Activated CD8-positive, alpha-beta memory T cell treated with anti-CD3 and anti-CD28 coated beads, Interleukin-2, amount 50 U/mL, for 1 hour (primary cell): ENCODE data around the gene TMEM121.
"Not testable (repeated sequence)": the region's sequence is repeated elsewhere in the genome, so short reads cannot be mapped to it uniquely, and the experiment has no call there.

Source experiments
- DNase-seq: peaks from one replicate; pipeline ENCODE4 v3.0.0-alpha.2; 2020; ENCODE audit errors: extremely low read depth

Gene TMEM121

DNA sequence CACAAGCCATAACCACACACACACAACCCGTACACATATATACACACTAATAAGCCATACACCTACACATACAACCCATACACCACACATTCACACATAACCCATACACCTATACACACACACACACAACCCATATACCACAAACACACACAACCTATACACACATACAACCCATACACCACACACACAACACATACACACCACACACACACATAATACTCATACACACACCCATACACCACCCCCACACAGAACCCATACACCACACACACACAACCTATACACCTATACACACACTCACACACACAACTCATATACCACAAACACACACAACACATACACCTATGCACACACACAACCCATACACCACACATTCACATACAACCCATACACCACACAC lies 44.1 kb downstream of the TMEM121 start:
- no peak for DNase-seq

GRCh38 chr14:105571181-105571951 lies 45.0 kb downstream of the TMEM121 start:
- DNase-seq, result not testable (repeated sequence)

- not testable (repeated sequence) for DNase-seq
Observed at GRCh38 chr14:105572063-105572462, 45.7 kb downstream of the TMEM121 start.

GRCh38 chr14:105573841-105574240 lies 47.5 kb downstream of the TMEM121 start:
- DNase-seq, result not testable (repeated sequence)

GRCh38 chr14:105574411-105574810 lies 48.0 kb downstream of the TMEM121 start:
- DNase-seq, result not testable (repeated sequence)

DNA sequence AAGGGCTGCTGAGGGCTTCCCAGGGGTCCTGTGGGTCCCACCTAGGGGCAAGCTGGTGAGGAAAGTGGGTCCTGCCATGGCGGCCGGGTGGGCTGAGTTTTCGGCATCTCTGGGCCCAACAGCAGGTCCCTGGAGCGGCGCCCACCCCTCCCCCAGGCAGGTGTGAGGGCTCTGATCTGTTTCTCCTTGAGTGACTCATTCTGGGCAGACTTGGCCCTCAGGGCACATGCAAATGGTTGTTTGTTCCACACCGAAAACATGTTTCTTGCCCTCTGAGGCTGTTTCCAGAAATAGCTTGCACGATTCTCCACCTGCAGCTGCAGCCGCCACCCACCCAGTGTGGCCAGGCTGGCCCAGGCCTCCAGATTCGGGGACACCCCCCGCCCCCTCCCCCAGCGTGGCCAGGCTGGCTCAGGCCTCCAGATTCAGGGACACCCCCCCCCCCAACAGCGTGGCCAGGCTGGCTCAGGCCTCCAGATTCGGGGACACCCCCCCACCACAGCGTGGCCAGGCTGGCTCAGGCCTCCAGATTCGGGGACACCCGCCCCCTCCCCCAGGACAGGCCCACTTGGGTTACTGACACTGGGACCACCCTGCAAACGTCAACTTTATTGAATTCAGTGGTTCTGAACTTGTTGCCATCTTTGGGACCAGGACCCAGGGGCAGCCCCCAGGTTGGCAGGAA lies 48.8 kb downstream of the TMEM121 start:
- DNase-seq, result not testable (repeated sequence)

GRCh38 chr14:105576525-105577088 lies 50.2 kb downstream of the TMEM121 start:
- DNase-seq, result no peak

- no peak for DNase-seq
Observed at GRCh38 chr14:105577314-105577861, 51.0 kb downstream of the TMEM121 start.

- no peak for DNase-seq
Observed at GRCh38 chr14:105578070-105578469, 51.7 kb downstream of the TMEM121 start.

DNA sequence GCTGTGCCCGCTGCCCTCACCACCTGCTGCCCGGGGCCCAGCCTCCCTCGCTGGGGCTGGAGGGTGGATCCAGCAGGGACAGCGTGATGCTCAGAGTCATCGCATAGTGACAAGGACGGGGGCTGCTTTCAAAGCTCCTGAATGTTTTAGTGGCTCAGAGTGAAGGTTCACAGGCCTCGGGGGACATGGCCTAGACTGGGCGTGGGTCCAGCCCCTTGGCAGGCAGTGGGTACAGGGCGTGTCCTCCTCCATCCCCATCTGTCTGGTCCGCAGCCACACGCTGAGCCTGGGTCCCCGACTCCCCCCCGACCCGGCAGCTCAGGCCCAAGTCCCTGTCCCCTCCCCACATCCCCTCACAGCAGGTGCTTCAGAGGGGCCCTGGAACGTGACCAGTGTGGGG lies 52.8 kb downstream of the TMEM121 start:
- DNase-seq, result not testable (repeated sequence)
